ENCODE measurements around the gene OSGIN1. TPM values are rescaled to one million over a fixed set of nuclear protein-coding genes. Genes with fewer than 3 reads are reported as not detected.

The OSGIN1 gene
- total RNA-seq, 1 donor from 2014 or later = 12.5 TPM

DNA sequence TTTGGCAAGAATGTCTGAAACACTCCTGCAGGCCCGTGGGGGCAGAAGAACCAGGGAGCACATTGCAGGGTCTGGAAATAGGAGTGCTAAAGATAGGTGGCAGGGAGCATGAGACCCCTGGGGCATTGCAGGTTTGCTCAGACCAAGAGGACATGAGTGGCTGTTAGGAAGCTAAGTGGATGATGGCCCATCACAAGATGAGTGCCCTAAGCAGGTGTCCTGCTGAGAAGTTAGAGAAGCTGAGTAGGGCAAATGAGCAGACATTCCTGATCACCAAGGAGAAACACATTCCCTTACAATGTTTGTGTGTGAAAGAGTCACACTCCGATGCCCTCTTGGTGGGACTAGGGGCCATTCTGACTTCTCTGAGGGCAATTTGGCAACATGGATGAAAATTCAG, 44.2 kb upstream of the OSGIN1 start:
- intact Hi-C loops (cut with micrococcal nuclease) = no loop called here

DNA sequence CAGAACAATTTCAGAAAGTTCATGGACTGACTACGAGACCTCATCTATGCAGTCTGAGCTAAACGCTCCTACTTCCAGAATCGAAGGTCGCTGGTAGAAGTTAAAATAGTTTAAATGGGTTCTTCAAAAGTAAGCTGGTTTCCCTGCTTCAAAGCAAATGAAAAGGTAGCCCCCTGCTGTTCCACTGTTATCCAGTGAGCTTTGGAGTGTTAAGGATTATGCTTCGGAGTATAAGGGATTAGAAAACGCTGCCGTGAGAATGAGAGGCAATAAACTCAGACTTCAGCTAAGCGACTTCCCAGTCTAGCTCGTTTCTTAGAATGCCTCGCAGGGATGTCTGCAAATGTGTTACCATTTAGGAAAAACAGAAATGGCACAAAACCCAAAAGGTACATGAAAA, 41.8 kb upstream of the OSGIN1 start:
- Histone ChIP-seq H3K27me3 (ENCODE audit: low read depth) (no peaks in the 10 kb centered on the region), H3K9me3 (replicated peaks) (no peaks in the 10 kb centered on the region), H3K36me3 (peaks cover 83% of the 10 kb centered on the region), H3K27ac (replicated peaks) (peak overlapping the region; percentile 93), H3K4me3 (no peak overlapping the region), H3K4me1 (peaks cover 74% of the 10 kb centered on the region)
- TF ChIP-seq, protein P1, sequence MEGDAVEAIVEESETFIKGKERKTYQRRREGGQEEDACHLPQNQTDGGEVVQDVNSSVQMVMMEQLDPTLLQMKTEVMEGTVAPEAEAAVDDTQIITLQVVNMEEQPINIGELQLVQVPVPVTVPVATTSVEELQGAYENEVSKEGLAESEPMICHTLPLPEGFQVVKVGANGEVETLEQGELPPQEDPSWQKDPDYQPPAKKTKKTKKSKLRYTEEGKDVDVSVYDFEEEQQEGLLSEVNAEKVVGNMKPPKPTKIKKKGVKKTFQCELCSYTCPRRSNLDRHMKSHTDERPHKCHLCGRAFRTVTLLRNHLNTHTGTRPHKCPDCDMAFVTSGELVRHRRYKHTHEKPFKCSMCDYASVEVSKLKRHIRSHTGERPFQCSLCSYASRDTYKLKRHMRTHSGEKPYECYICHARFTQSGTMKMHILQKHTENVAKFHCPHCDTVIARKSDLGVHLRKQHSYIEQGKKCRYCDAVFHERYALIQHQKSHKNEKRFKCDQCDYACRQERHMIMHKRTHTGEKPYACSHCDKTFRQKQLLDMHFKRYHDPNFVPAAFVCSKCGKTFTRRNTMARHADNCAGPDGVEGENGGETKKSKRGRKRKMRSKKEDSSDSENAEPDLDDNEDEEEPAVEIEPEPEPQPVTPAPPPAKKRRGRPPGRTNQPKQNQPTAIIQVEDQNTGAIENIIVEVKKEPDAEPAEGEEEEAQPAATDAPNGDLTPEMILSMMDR (IDR thresholded peaks at IDR 0.05; ENCODE audit: borderline replicate concordance) = no peak
- DNase-seq = no peak
- intact Hi-C loops (cut with micrococcal nuclease) = no loop called here

More for the DNA sequence above, 44.2 kb upstream of the OSGIN1 start:
- H3K27ac ChIP-seq (replicated peaks) = peak overlapping the region; percentile 11
- peaks cover 59% of the 10 kb centered on the region for H3K36me3 ChIP-seq
- H3K27me3 ChIP-seq (ENCODE audit: low read depth) = no peaks in the 10 kb centered on the region
- peaks cover 75% of the 10 kb centered on the region for H3K4me1 ChIP-seq
- H3K9me3 ChIP-seq (replicated peaks) = no peaks in the 10 kb centered on the region
- TF ChIP-seq, protein P1 (IDR thresholded peaks at IDR 0.05; ENCODE audit: borderline replicate concordance) = no peak
- DNase-seq = no peak
- H3K4me3 ChIP-seq = no peak overlapping the region

DNA sequence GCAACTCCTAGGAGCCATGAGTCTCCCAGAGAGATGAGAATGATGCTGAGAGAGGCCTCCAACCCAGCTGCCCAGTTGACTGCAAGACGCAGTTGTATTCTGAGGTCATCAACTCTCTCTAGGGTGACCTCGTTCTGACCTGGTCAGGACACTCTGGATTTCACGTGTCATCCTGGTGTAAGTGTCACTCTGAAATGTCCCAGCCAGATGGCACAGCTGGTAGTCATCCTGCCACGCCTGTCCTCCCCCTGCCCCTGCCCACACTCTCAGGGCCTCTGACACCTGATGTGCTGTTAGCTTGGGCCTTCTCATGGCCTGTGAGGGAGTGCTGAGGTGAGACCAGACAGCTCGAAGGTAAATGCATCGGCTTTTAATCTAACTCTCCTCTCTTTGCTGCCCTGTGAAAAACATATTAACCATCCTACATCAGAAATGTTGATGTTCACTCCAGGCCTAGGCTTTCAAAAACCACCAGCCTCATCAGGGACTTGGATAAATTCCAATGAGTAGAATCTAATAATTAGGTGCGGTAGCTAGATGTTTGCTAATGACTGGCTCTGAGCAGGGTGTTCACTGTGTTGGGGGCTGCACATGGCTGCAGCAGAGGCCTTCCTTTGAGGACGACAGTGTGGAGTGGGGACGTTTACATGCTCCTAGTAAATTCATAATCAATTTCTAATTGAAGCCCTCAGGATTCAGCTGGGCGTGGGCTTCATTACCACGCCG, 40.4 kb upstream of the OSGIN1 start:
- TF ChIP-seq, protein P1 (IDR thresholded peaks at IDR 0.05; ENCODE audit: borderline replicate concordance) = no peak
- Histone ChIP-seq H3K4me3 (peak overlapping the region; percentile 20), H3K4me1 (peaks cover 60% of the 10 kb centered on the region), H3K27me3 (ENCODE audit: low read depth) (no peaks in the 10 kb centered on the region), H3K9me3 (replicated peaks) (no peaks in the 10 kb centered on the region), H3K36me3 (peaks cover 86% of the 10 kb centered on the region), H3K27ac (replicated peaks) (peak overlapping the region; percentile 93)
- DNase-seq = peak; percentile 54
- intact Hi-C loops (cut with micrococcal nuclease) = no loop called here

DNA sequence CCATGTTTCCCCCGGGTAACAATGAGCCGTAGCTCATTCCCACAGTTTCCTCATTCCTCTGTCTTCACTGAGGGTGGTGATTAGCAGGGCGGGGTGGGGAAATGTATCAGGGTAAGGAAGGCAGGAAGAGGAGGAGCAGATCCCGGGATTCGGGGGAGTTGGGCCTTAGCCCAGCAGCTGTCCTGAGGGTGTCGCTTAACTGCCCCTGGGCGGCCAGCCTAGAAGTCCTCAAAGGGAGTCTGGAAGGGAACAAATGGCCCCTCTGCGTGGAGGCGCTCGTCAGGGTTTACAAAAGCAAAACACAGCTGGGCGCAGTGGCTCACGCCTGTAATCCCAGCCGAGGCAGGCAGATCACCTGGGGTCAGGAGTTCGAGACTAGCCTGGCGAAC, 39.8 kb upstream of the OSGIN1 start:
- peak overlapping the region; percentile 20 for H3K4me3 ChIP-seq
- intact Hi-C loops (cut with micrococcal nuclease) = no loop called here
- peak overlapping the region; percentile 93 for H3K27ac ChIP-seq (replicated peaks)
- H3K9me3 ChIP-seq (replicated peaks) = no peaks in the 10 kb centered on the region
- peak; percentile 85 for DNase-seq
- TF ChIP-seq, protein P1 (IDR thresholded peaks at IDR 0.05; ENCODE audit: borderline replicate concordance) = no peak
- peaks cover 86% of the 10 kb centered on the region for H3K36me3 ChIP-seq
- H3K4me1 ChIP-seq = peaks cover 54% of the 10 kb centered on the region
- no peaks in the 10 kb centered on the region for H3K27me3 ChIP-seq (ENCODE audit: low read depth)

DNA sequence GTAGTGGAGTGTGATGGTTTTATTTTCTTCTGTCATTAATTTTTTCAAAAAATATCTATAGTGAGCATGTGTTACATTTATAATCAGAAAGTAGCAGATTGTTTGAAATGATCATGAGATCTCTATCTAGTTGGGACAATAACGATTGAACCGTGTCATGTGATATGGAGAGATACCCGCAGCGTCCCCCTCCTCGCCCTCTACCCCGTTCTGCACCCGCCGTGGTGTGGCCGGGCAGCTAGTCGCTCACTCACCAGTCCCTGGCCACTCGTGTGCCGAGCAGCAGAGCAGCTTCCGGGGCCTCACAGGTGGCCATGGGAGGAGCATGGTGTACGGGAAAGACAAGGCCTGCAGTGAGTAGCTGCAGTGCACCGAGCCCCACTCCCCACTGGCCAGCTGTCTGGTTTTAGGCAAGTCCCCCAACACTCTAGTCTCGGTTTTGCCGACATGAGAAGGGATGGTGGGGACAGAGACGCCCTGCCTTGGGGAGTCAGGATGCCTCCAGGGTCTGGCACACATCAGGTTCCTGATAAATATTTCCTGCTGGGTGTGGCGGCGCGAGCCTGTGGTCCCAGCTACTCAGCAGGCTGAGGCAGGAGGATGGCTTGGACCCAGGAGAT, 38.8 kb upstream of the OSGIN1 start:
- Histone ChIP-seq H3K4me1 (peaks cover 44% of the 10 kb centered on the region), H3K9me3 (replicated peaks) (no peaks in the 10 kb centered on the region), H3K36me3 (peaks cover 88% of the 10 kb centered on the region), H3K4me3 (no peak overlapping the region), H3K27me3 (ENCODE audit: low read depth) (no peaks in the 10 kb centered on the region), H3K27ac (replicated peaks) (peak overlapping the region; percentile 93)
- intact Hi-C loops (cut with micrococcal nuclease) = no loop called here
- TF ChIP-seq, protein P1 (IDR thresholded peaks at IDR 0.05; ENCODE audit: borderline replicate concordance) = no peak
- no peak for DNase-seq

Data from left ventricle myocardium inferior (tissue), 1 donor.